SH-SY5Y (cell line): ENCODE data around the gene USP51.

ENCODE experiments used
- GATA2 ChIP-seq: IDR thresholded peaks from 2 replicates; pipeline ENCODE4 v1.6.1; 2011; ENCODE audit warnings: mild to moderate bottlenecking, low read depth, low read length
- GATA3 ChIP-seq: IDR thresholded peaks from 2 replicates; pipeline ENCODE4 v1.6.1; 2011; ENCODE audit warnings: low read depth, mild to moderate bottlenecking, low read length, moderate library complexity

DNA sequence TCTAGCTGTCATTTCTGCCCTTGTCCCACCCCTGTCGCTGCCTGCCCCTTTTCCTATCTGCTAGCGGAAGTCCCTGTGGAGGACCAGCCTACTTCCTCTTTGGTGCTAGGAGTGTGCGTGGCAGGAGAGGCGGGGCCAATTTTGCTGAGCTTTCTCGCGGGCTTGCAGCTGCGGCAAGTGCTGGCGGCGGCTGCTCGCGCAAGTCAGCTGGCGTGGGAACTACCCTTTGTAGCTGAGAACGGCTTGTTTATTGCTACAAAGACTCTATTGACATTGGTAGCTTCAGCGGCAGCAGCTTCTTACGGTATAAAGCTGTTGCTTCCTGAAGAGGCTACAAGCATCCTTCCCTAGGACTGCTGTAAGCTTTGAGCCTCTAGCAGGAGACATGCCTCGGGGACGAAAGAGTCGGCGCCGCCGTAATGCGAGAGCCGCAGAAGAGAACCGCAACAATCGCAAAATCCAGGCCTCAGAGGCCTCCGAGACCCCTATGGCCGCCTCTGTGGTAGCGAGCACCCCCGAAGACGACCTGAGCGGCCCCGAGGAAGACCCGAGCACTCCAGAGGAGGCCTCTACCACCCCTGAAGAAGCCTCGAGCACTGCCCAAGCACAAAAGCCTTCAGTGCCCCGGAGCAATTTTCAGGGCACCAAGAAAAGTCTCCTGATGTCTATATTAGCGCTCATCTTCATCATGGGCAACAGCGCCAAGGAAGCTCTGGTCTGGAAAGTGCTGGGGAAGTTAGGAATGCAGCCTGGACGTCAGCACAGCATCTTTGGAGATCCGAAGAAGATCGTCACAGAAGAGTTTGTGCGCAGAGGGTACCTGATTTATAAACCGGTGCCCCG lies 37.4 kb downstream of the USP51 start, which contains the start of gene MAGEH1:
- no peak for TF ChIP-seq GATA3
- no peak for TF ChIP-seq GATA2
